SK-N-MC (cell line): Measurements from ENCODE around the gene OR4K5.

ENCODE experiments used
- EZH2 ChIP-seq: fragments of 200-600 bp; sonication (generic); IDR thresholded peaks from one replicate; pipeline ENCODE4 v1.6.1; 2017; ENCODE audit warnings: antibody characterized with exemption
- POLR2AphosphoS5 ChIP-seq: IDR thresholded peaks from 2 replicates; pipeline ENCODE4 v1.6.1; 2012; ENCODE audit warnings: mild to moderate bottlenecking, low read depth, low read length, borderline replicate concordance

GRCh38 chr14:19918553-19919264 is 1.7 kb upstream of the OR4K5 start:
- TF ChIP-seq POLR2AphosphoS5 (no peak), EZH2 (no peak)
